HCT116 (cell line): ENCODE results near the gene EPHA10. TPM values are rescaled to one million over a fixed set of nuclear protein-coding genes. Genes with fewer than 3 reads are reported as not detected.

ENCODE experiments used
- ATAC-seq: fragments of 200-7000 bp; cut with Tn5 transposase; 2 replicates; pipeline ENCODE4 v1.9.1; 2020; ENCODE audit warnings: mild to moderate bottlenecking, moderate library complexity
- BruUV-seq: library from RNA; stranded (reverse); fragments of 400-500 nt; replicated peaks from 2 replicates; lab custom pipeline; 2021; lab: Mats Ljungman, UMichigan
- CTCF ChIA-PET: fragments of 300-600 bp; sonication (Branson Sonifier 250); formaldehyde crosslinking; loops from one replicate; lab custom pipeline; 2021; ENCODE audit warnings: antibody characterized with exemption; lab: Charles Lee
- POLR2A ChIA-PET: fragments of 300-600, 350-600 bp; sonication (Branson Sonifier 250); formaldehyde crosslinking; loops from one replicate; lab custom pipeline; 2021; ENCODE audit warnings: antibody characterized with exemption; lab: Charles Lee
- RAD21 ChIA-PET, 2 experiments: fragments of 300-600 bp; sonication (Branson Sonifier 250); formaldehyde crosslinking; loops; one replicate each; lab custom pipeline; 2023; ENCODE audit warnings: low total read pairs in 2 of 2; ENCODE audit not compliant: uncharacterized antibody in 2 of 2, unreplicated experiment in 2 of 2, low non-redundant PET in 1 of 2; lab: Charles Lee
- DNase-seq: peaks from one replicate; pipeline ENCODE4 v3.0.0-alpha.2; 2010; ENCODE audit warnings: low read depth, low spot score
- H2AFZ ChIP-seq: fragments of 200-600 bp; shearing (Covaris generic), sonication (generic); 2 replicates; pipeline ENCODE4 v1.6.1; 2017; ENCODE audit warnings: low read depth, mixed run types, mixed read lengths, antibody characterized with exemption, low read length; ENCODE audit not compliant: poor library complexity, severe bottlenecking
- H3K27ac ChIP-seq: 2 replicates; pipeline ENCODE4 v1.5.1; 2012; ENCODE audit warnings: low read depth, low read length
- H3K27me3 ChIP-seq: fragments of 200-600 bp; sonication (generic); 2 replicates; pipeline ENCODE4 v1.6.1; 2016; ENCODE audit warnings: mixed run types, low read length, mixed read lengths; ENCODE audit not compliant: insufficient read depth
- H3K36me3 ChIP-seq, 2 experiments: fragments of 200-500 bp in 1 of 2; fragments of 200-600 bp in 1 of 2; sonication (Bioruptor generic) in 1 of 2; sonication (generic) in 1 of 2; 2 replicates each; pipeline versions ENCODE4 v1.5.1 to v1.6.1; 2014 to 2016; ENCODE audit warnings: low read length in 2 of 2, inconsistent platforms in 1 of 2, mixed read lengths in 1 of 2, mixed run types in 1 of 2; ENCODE audit not compliant: insufficient read depth in 2 of 2, control insufficient read depth in 1 of 2
- H3K4me1 ChIP-seq, 2 experiments: fragments of 200-600 bp in 1 of 2; sonication (generic) in 1 of 2; 2 replicates each; pipeline versions ENCODE4 v1.5.1 to v1.6.1; 2012 to 2017; ENCODE audit warnings: low read length in 2 of 2, inconsistent platforms in 1 of 2, mild to moderate bottlenecking in 1 of 2, mixed read lengths in 1 of 2, mixed run types in 1 of 2, moderate library complexity in 1 of 2; ENCODE audit not compliant: insufficient read depth in 2 of 2, control insufficient read depth in 1 of 2
- H3K4me2 ChIP-seq: fragments of 200-600 bp; sonication (generic); 2 replicates; pipeline ENCODE4 v1.6.1; 2017; ENCODE audit warnings: mixed run types, low read length, mixed read lengths
- H3K4me3 ChIP-seq, 2 experiments: fragments of 200-600 bp in 1 of 2; sonication (generic) in 1 of 2; replicated peaks in 1 of 2; 2 replicates each; pipeline ENCODE4 v1.5.1; 2011 to 2016; ENCODE audit warnings: low read length in 2 of 2, control low read depth in 1 of 2, low read depth in 1 of 2, mild to moderate bottlenecking in 1 of 2, mixed read lengths in 1 of 2, mixed run types in 1 of 2
- H3K79me2 ChIP-seq: fragments of 200-600 bp; sonication (generic); 2 replicates; pipeline ENCODE4 v1.6.1; 2017; ENCODE audit warnings: mild to moderate bottlenecking, mixed run types, low read length, moderate library complexity, mixed read lengths; ENCODE audit not compliant: insufficient read depth
- H3K9ac ChIP-seq: fragments of 200-600 bp; sonication (generic); 2 replicates; pipeline ENCODE4 v1.6.1; 2016; ENCODE audit warnings: low read length, mixed read lengths
- H3K9me2 ChIP-seq: fragments of 200-600 bp; sonication (generic), shearing (Covaris generic); 2 replicates; pipeline ENCODE4 v1.6.1; 2017; ENCODE audit warnings: mixed run types, mild to moderate bottlenecking, moderate library complexity; ENCODE audit not compliant: insufficient read depth
- H3K9me3 ChIP-seq, 2 experiments: fragments of 200-500 bp in 1 of 2; fragments of 200-600 bp in 1 of 2; sonication (Bioruptor generic) in 1 of 2; sonication (generic) in 1 of 2; 2 replicates each; pipeline ENCODE4 v1.6.1; 2014 to 2017; ENCODE audit warnings: low read length in 2 of 2, mixed read lengths in 2 of 2, inconsistent platforms in 1 of 2, low read depth in 1 of 2, mild to moderate bottlenecking in 1 of 2, mixed run types in 1 of 2, moderate library complexity in 1 of 2; ENCODE audit not compliant: control insufficient read depth in 1 of 2, insufficient read depth in 1 of 2
- H4K20me1 ChIP-seq: fragments of 200-600 bp; sonication (generic), shearing (Covaris generic); 2 replicates; pipeline ENCODE4 v1.6.1; 2017; ENCODE audit warnings: mixed run types, mild to moderate bottlenecking, moderate library complexity; ENCODE audit not compliant: insufficient read depth
- CBX3 ChIP-seq: IDR thresholded peaks from 2 replicates; pipeline ENCODE4 v1.6.1; 2012; ENCODE audit warnings: low read depth
- CTCF ChIP-seq, 3 experiments: fragments of 200-600 bp in 1 of 3; sonication (generic) in 1 of 3; IDR thresholded peaks in 2 of 3; conservative IDR thresholded peaks in 1 of 3; 2 replicates each; pipeline ENCODE4 v1.5.1; 2012 to 2017; ENCODE audit warnings: low read depth in 2 of 3, low read length in 2 of 3, antibody characterized with exemption in 1 of 3, borderline replicate concordance in 1 of 3, control low read depth in 1 of 3, mild to moderate bottlenecking in 1 of 3, mixed read lengths in 1 of 3, mixed run types in 1 of 3, moderate library complexity in 1 of 3; ENCODE audit not compliant: insufficient read depth in 1 of 3
- EZH2 ChIP-seq: fragments of 200-600 bp; sonication (generic); IDR thresholded peaks from 2 replicates; pipeline ENCODE4 v1.6.1; 2017; ENCODE audit warnings: antibody characterized with exemption, mixed run types
- EZH2phosphoT487 ChIP-seq: fragments of 200-600 bp; IDR thresholded peaks from 2 replicates; pipeline ENCODE4 v1.6.1; 2018; ENCODE audit warnings: antibody characterized with exemption, borderline replicate concordance
- MAX ChIP-seq: IDR thresholded peaks from 2 replicates; pipeline ENCODE4 v1.6.1; 2012
- POLR2A ChIP-seq: IDR thresholded peaks from 2 replicates; pipeline ENCODE4 v1.7.0; 2011; ENCODE audit warnings: borderline replicate concordance; ENCODE audit not compliant: insufficient read depth, insufficient read length; ENCODE audit errors: extremely low read depth
- POLR2AphosphoS5 ChIP-seq: IDR thresholded peaks from 2 replicates; pipeline ENCODE4 v1.6.1; 2011; ENCODE audit warnings: mild to moderate bottlenecking, low read depth, low read length, moderate library complexity
- RAD21 ChIP-seq: IDR thresholded peaks from 2 replicates; pipeline ENCODE4 v1.6.1; 2012; ENCODE audit warnings: low read depth, mild to moderate bottlenecking
- SIN3A ChIP-seq: IDR thresholded peaks from 2 replicates; pipeline ENCODE4 v1.6.1; 2012; ENCODE audit warnings: low read depth
- SRF ChIP-seq: IDR thresholded peaks from 2 replicates; pipeline ENCODE4 v1.6.1; 2012; ENCODE audit warnings: low read depth
- TCF7L2 ChIP-seq: IDR thresholded peaks from 2 replicates; pipeline ENCODE4 v1.7.0; 2011; ENCODE audit warnings: borderline replicate concordance, inconsistent platforms; ENCODE audit not compliant: insufficient read depth, insufficient read length; ENCODE audit errors: extremely low read depth
- YY1 ChIP-seq: IDR thresholded peaks from 2 replicates; pipeline ENCODE4 v1.6.1; 2011; ENCODE audit warnings: low read length, low read depth, moderate library complexity, mild to moderate bottlenecking; ENCODE audit not compliant: insufficient replicate concordance; ENCODE audit errors: extremely low read depth
- ZBTB33 ChIP-seq: IDR thresholded peaks from 2 replicates; pipeline ENCODE4 v1.6.1; 2011; ENCODE audit warnings: mild to moderate bottlenecking, low read length, moderate library complexity; ENCODE audit not compliant: insufficient replicate concordance; ENCODE audit errors: extremely low read depth
- ZNF274 ChIP-seq: fragments of 200-500 bp; sonication (Bioruptor generic); IDR thresholded peaks from 2 replicates; pipeline ENCODE4 v1.6.1; 2014; ENCODE audit warnings: mild to moderate bottlenecking, low read depth, low read length, inconsistent platforms
- intact Hi-C: fragments of 100-400 bp; cut with micrococcal nuclease; formaldehyde crosslinking; loops from 2 replicates; pipeline ENCODE4 v1.10.0; 2022
- total RNA-seq: library from RNA; stranded (reverse); gene quantifications from one replicate; pipeline ENCODE4 v1.2.1, GENCODE V29; 2021; ENCODE audit not compliant: unreplicated experiment

The EPHA10 gene
- total RNA-seq, 1 experiment from 2014 or later = 6.5 TPM

- ATAC-seq = no peak
- Histone ChIP-seq H3K9ac (no peak overlapping the region), H3K79me2 (no peaks in the 10 kb centered on the region), H4K20me1 (no peaks in the 10 kb centered on the region), H3K4me2 (no peak overlapping the region; the same call in 1 of the 2 replicates), H3K36me3 (no peaks in the 10 kb centered on the region), H3K27ac (no peak overlapping the region), H3K4me3 (no peak overlapping the region), H3K9me3 (no peaks in the 10 kb centered on the region), H3K27me3 (no peaks in the 10 kb centered on the region; the same call in 1 of the 2 replicates), H3K4me1 (peaks cover 0 to 5% of the 10 kb centered on the region in 2 experiments; a peak in 1 of 4 replicates)
- RAD21 ChIA-PET = no interaction called here
- intact Hi-C loops = no loop called here
- DNase-seq = no peak
- CTCF ChIA-PET = no interaction called here
- POLR2A ChIA-PET = no interaction called here
- BruUV-seq = no TSS peak
- no peak for TF ChIP-seq EZH2phosphoT487
- TF ChIP-seq YY1 = no peak
- no peak for TF ChIP-seq EZH2
- TF ChIP-seq ZNF274 = no peak
- no peak for TF ChIP-seq RAD21
- TF ChIP-seq POLR2AphosphoS5 = no peak
- TF ChIP-seq POLR2A = no peak
- TF ChIP-seq, all 23 proteins: peak for 0
- no peaks in the 10 kb centered on the region for H3K9me2 ChIP-seq
- no peak overlapping the region for H2AFZ ChIP-seq
These were observed 32.7 kb downstream of the EPHA10 start for GRCh38 chr1:37732111-37732780.

- intact Hi-C loops = no loop called here
- Histone ChIP-seq H3K9me3 (no peaks in the 10 kb centered on the region), H4K20me1 (no peaks in the 10 kb centered on the region), H3K27me3 (no peaks in the 10 kb centered on the region; the same call in 1 of the 2 replicates), H3K27ac (no peak overlapping the region), H3K4me3 (no peak overlapping the region), H3K4me1 (peaks cover 0 to 5% of the 10 kb centered on the region in 2 experiments; a peak in 1 of 4 replicates), H3K9me2 (no peaks in the 10 kb centered on the region), H3K36me3 (no peaks in the 10 kb centered on the region), H2AFZ (no peak overlapping the region), H3K4me2 (no peak overlapping the region), H3K9ac (no peak overlapping the region), H3K79me2 (no peaks in the 10 kb centered on the region)
- ChIA-PET CTCF (no interaction called here), RAD21 (no interaction called here), POLR2A (no interaction called here)
- ATAC-seq (no peak), DNase-seq (no peak)
- BruUV-seq = no TSS peak
- TF ChIP-seq MAX (no peak), CTCF (IDR thresholded peaks at IDR 0.05 in 2 of 3, conservative IDR thresholded peaks at IDR 0.05 in 1 of 3; ENCODE audit: borderline replicate concordance in 1 of 3, insufficient read depth in 1 of 3, low read depth in 2 of 3, low read length in 2 of 3) (no peak), CBX3 (no peak), TCF7L2 (no peak), SRF (no peak), SIN3A (no peak), ZBTB33 (no peak), ZNF274 (no peak)
These were observed 33.5 kb downstream of the EPHA10 start for GRCh38 chr1:37731312-37732019.
